Fibroblast of gingiva (primary cell): ENCODE results near the gene GPR78.

ENCODE experiments used
- DNase-seq: peaks from one replicate; pipeline ENCODE4 v3.0.0-alpha.2; 2011; ENCODE audit warnings: low read depth

Gene GPR78

GRCh38 chr4:8600266-8600665 is 20.1 kb downstream of the GPR78 start:
- DNase-seq = no peak

GRCh38 chr4:8600686-8601085 is 20.5 kb downstream of the GPR78 start:
- no peak for DNase-seq

- no peak for DNase-seq
These were observed 20.9 kb downstream of the GPR78 start for GRCh38 chr4:8601086-8601485.

GRCh38 chr4:8601556-8601955 is 21.4 kb downstream of the GPR78 start:
- DNase-seq = no peak

- DNase-seq = no peak
These were observed 22.7 kb downstream of the GPR78 start for GRCh38 chr4:8602686-8603430.

GRCh38 chr4:8603931-8604330 is 23.7 kb downstream of the GPR78 start:
- DNase-seq = no peak

GRCh38 chr4:8605289-8605688 is 25.1 kb downstream of the GPR78 start:
- no peak for DNase-seq

- no peak for DNase-seq
These were observed 26.3 kb downstream of the GPR78 start for GRCh38 chr4:8606476-8606875.

- DNase-seq = no peak
These were observed 26.8 kb downstream of the GPR78 start for GRCh38 chr4:8606966-8607365.

GRCh38 chr4:8607603-8608481 is 27.6 kb downstream of the GPR78 start:
- no peak for DNase-seq

GRCh38 chr4:8608714-8609391 is 28.7 kb downstream of the GPR78 start:
- no peak for DNase-seq

- no peak for DNase-seq
These were observed 29.2 kb downstream of the GPR78 start for GRCh38 chr4:8609406-8609805.

GRCh38 chr4:8609824-8610350 is 29.7 kb downstream of the GPR78 start:
- DNase-seq = no peak

GRCh38 chr4:8610858-8611616 is 30.8 kb downstream of the GPR78 start:
- no peak for DNase-seq

GRCh38 chr4:8612646-8613045 is 32.5 kb downstream of the GPR78 start:
- no peak for DNase-seq

GRCh38 chr4:8613421-8614364 is 33.5 kb downstream of the GPR78 start:
- no peak for DNase-seq

- no peak for DNase-seq
These were observed 34.4 kb downstream of the GPR78 start for GRCh38 chr4:8614365-8615193.

- no peak for DNase-seq
These were observed 35.2 kb downstream of the GPR78 start for GRCh38 chr4:8615366-8615765.

GRCh38 chr4:8615921-8616787 is 36.0 kb downstream of the GPR78 start:
- DNase-seq = no peak
